HG03521 (cell line): ENCODE measurements around the gene SREK1IP1.

Experiments used
- ATAC-seq: cut with Tn5 transposase; IDR thresholded peaks from one replicate; pipeline ENCODE4 v1.9.1; 2021; ENCODE audit warnings: mild to moderate bottlenecking, moderate library complexity; ENCODE audit not compliant: unreplicated experiment

Gene SREK1IP1

GRCh38 chr5:64768358-64769312 lies at the start of gene SREK1IP1, which contains the start of gene CWC27:
TSS of gene SREK1IP1 (minus strand) at chr5:64768691. CDS start at chr5:64768517, 174 bp downstream.
TSS of gene CWC27 (plus strand) at chr5:64768930. CDS start at chr5:64769147, 217 bp downstream.
- peak; percentile 97 for ATAC-seq

GRCh38 chr5:64818245-64818644 lies 49.8 kb upstream of the SREK1IP1 start:
- no peak for ATAC-seq

- ATAC-seq, result peak; percentile 94
Measured at GRCh38 chr5:64814073-64814472, 45.6 kb upstream of the SREK1IP1 start.

- ATAC-seq, result peak; percentile 41
Measured at GRCh38 chr5:64811050-64811640, 42.7 kb upstream of the SREK1IP1 start.

- no peak for ATAC-seq
Measured at GRCh38 chr5:64807520-64807919, 39.0 kb upstream of the SREK1IP1 start.

GRCh38 chr5:64806537-64806936 lies 38.0 kb upstream of the SREK1IP1 start:
- no peak for ATAC-seq

- ATAC-seq, result no peak
Measured at GRCh38 chr5:64800926-64801325, 32.4 kb upstream of the SREK1IP1 start.

GRCh38 chr5:64796301-64796700 lies 27.8 kb upstream of the SREK1IP1 start:
- no peak for ATAC-seq

- no peak for ATAC-seq
Measured at GRCh38 chr5:64794053-64794770, 25.7 kb upstream of the SREK1IP1 start.

GRCh38 chr5:64792469-64792868 lies 24.0 kb upstream of the SREK1IP1 start:
- ATAC-seq, result no peak

- no peak for ATAC-seq
Measured at GRCh38 chr5:64790210-64790609, 21.7 kb upstream of the SREK1IP1 start.

GRCh38 chr5:64789457-64789856 lies 21.0 kb upstream of the SREK1IP1 start:
- ATAC-seq, result no peak

- ATAC-seq, result no peak
Measured at GRCh38 chr5:64788156-64788555, 19.7 kb upstream of the SREK1IP1 start.

- no peak for ATAC-seq
Measured at GRCh38 chr5:64786372-64786771, 17.9 kb upstream of the SREK1IP1 start.

GRCh38 chr5:64784451-64785025 lies 16.0 kb upstream of the SREK1IP1 start:
- ATAC-seq, result peak; percentile 79

GRCh38 chr5:64775291-64775690 lies 6.8 kb upstream of the SREK1IP1 start:
- ATAC-seq, result no peak

GRCh38 chr5:64773533-64773932 lies 5.0 kb upstream of the SREK1IP1 start:
- ATAC-seq, result peak; percentile 33

GRCh38 chr5:64771736-64772135 lies 3.2 kb upstream of the SREK1IP1 start:
- ATAC-seq, result no peak

GRCh38 chr5:64769855-64770254 lies 1.4 kb upstream of the SREK1IP1 start:
- no peak for ATAC-seq

GRCh38 chr5:64767959-64768357 lies 533 bp downstream of the SREK1IP1 start:
- ATAC-seq, result peak; percentile 4

- no peak for ATAC-seq
Measured at GRCh38 chr5:64766941-64767340, 1.6 kb downstream of the SREK1IP1 start.
